ENCODE data around the gene LRTM2. TPM values are rescaled to one million over a fixed set of nuclear protein-coding genes. Genes with fewer than 3 reads are reported as not detected.

Gene LRTM2
- total RNA-seq, 1 experiment from 2014 or later: not detected

DNA sequence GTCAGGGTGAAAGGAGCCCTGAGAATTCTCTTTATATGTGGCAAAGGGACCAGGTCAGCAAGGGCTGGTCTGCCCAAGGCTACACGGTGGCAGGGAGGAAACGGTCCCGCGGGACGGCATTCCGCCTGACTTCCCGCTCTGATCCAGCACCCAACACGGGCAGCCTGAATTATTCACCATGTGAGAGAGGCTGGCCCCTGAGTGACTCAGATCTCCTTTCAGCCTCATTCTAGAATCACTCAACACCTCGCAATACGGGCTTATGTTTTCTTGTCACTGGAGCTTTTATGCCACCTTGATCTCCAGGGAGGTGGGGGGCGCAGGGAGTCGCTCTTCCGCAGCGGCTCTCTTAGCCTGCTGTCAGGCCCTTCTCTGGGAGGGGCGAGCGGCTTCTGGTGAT, 8.5 kb downstream of the LRTM2 start:
- BruUV-seq (replicated peaks): no TSS peak
- TF ChIP-seq POLR2AphosphoS5 (IDR thresholded peaks at IDR 0.05; ENCODE audit: low read depth, low read length): no peak
- TF ChIP-seq, protein P1, sequence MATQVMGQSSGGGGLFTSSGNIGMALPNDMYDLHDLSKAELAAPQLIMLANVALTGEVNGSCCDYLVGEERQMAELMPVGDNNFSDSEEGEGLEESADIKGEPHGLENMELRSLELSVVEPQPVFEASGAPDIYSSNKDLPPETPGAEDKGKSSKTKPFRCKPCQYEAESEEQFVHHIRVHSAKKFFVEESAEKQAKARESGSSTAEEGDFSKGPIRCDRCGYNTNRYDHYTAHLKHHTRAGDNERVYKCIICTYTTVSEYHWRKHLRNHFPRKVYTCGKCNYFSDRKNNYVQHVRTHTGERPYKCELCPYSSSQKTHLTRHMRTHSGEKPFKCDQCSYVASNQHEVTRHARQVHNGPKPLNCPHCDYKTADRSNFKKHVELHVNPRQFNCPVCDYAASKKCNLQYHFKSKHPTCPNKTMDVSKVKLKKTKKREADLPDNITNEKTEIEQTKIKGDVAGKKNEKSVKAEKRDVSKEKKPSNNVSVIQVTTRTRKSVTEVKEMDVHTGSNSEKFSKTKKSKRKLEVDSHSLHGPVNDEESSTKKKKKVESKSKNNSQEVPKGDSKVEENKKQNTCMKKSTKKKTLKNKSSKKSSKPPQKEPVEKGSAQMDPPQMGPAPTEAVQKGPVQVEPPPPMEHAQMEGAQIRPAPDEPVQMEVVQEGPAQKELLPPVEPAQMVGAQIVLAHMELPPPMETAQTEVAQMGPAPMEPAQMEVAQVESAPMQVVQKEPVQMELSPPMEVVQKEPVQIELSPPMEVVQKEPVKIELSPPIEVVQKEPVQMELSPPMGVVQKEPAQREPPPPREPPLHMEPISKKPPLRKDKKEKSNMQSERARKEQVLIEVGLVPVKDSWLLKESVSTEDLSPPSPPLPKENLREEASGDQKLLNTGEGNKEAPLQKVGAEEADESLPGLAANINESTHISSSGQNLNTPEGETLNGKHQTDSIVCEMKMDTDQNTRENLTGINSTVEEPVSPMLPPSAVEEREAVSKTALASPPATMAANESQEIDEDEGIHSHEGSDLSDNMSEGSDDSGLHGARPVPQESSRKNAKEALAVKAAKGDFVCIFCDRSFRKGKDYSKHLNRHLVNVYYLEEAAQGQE (IDR thresholded peaks at IDR 0.05; ENCODE audit: insufficient read depth in 1 of 2, low read depth in 2 of 2, low read length in 1 of 2): no peak
- TF ChIP-seq, protein P2, sequence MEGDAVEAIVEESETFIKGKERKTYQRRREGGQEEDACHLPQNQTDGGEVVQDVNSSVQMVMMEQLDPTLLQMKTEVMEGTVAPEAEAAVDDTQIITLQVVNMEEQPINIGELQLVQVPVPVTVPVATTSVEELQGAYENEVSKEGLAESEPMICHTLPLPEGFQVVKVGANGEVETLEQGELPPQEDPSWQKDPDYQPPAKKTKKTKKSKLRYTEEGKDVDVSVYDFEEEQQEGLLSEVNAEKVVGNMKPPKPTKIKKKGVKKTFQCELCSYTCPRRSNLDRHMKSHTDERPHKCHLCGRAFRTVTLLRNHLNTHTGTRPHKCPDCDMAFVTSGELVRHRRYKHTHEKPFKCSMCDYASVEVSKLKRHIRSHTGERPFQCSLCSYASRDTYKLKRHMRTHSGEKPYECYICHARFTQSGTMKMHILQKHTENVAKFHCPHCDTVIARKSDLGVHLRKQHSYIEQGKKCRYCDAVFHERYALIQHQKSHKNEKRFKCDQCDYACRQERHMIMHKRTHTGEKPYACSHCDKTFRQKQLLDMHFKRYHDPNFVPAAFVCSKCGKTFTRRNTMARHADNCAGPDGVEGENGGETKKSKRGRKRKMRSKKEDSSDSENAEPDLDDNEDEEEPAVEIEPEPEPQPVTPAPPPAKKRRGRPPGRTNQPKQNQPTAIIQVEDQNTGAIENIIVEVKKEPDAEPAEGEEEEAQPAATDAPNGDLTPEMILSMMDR (IDR thresholded peaks at IDR 0.05): no peak
- TF ChIP-seq TCF7L2 (IDR thresholded peaks at IDR 0.05; ENCODE audit: low read depth, low read length): no peak
- no peak for TF ChIP-seq SIN3A (IDR thresholded peaks at IDR 0.05; ENCODE audit: borderline replicate concordance, insufficient read depth, low read depth, low read length)
- Histone ChIP-seq H3K4me1 (ENCODE audit: control insufficient read depth, insufficient read depth, low read length) (no peaks in the 10 kb centered on the region), H3K27ac (ENCODE audit: low read length) (no peak overlapping the region), H3K4me3 (ENCODE audit: low read depth in 2 of 2, low read length in 2 of 2) (no peak overlapping the region), H3K36me3 (ENCODE audit: control insufficient read depth, insufficient read depth, low read length) (no peaks in the 10 kb centered on the region), H3K27me3 (ENCODE audit: control insufficient read depth, insufficient read depth, low read length) (no peaks in the 10 kb centered on the region), H3K9me3 (ENCODE audit: control insufficient read depth, insufficient read depth, low read depth, low read length) (no peaks in the 10 kb centered on the region)
- intact Hi-C loops (cut with micrococcal nuclease; ENCODE audit: unreplicated experiment) (no loop called here), in situ Hi-C loops (cut with HindIII; ENCODE audit: low pct_unique_long_range_greater_than_20kb, low sequenced_read_pairs) (no loop called here)
- ATAC-seq: no peak
- DNase-seq (ENCODE audit: low read depth, low spot score): no peak
- ChIA-PET CTCF (no interaction called here), POLR2A (no interaction called here)

DNA sequence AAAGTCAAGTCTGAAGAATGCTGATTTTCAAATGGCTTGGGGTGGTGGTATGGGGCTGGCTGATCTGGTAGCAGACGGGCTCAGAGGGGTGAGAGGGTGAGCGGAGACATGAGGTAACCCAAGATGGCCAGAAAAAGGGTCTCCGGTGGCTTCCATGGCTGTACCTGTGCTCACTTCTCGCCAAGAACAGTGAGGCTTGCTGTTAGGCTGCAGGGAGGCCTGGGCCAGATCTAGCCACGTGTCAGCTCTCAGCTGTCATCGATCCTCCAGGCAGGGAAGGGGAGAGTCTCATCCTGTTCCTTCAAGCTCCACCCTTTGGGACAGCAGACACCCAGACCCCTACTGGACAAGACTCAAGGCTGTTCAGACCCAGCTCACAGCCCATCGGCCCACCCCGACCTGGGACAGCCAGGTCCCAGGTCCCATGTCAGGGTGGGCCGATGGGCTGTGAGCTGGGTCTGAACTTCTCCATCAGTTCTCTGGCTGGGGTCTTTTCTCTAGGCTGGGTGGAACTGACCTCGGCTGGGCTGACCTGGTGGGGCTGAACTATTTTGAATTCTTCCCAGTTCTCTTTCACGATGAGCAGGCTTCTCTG, 9.0 kb downstream of the LRTM2 start:
- Histone ChIP-seq H3K27ac (ENCODE audit: low read length) (no peak overlapping the region), H3K4me3 (ENCODE audit: low read depth in 2 of 2, low read length in 2 of 2) (no peak overlapping the region), H3K27me3 (ENCODE audit: control insufficient read depth, insufficient read depth, low read length) (no peaks in the 10 kb centered on the region), H3K9me3 (ENCODE audit: control insufficient read depth, insufficient read depth, low read depth, low read length) (no peaks in the 10 kb centered on the region), H3K4me1 (ENCODE audit: control insufficient read depth, insufficient read depth, low read length) (no peaks in the 10 kb centered on the region), H3K36me3 (ENCODE audit: control insufficient read depth, insufficient read depth, low read length) (no peaks in the 10 kb centered on the region)
- CTCF ChIA-PET: no interaction called here
- no peak for ATAC-seq
- TF ChIP-seq POLR2AphosphoS5 (IDR thresholded peaks at IDR 0.05; ENCODE audit: low read depth, low read length) (no peak), SIN3A (IDR thresholded peaks at IDR 0.05; ENCODE audit: borderline replicate concordance, insufficient read depth, low read depth, low read length) (no peak), TCF7L2 (IDR thresholded peaks at IDR 0.05; ENCODE audit: low read depth, low read length) (no peak)
- TF ChIP-seq, protein P1 (IDR thresholded peaks at IDR 0.05; ENCODE audit: insufficient read depth in 1 of 2, low read depth in 2 of 2, low read length in 1 of 2): no peak
- TF ChIP-seq, protein P2 (IDR thresholded peaks at IDR 0.05): no peak
- intact Hi-C loops (cut with micrococcal nuclease; ENCODE audit: unreplicated experiment): no loop called here
- no TSS peak for BruUV-seq (replicated peaks)
- POLR2A ChIA-PET: no interaction called here
- no peak for DNase-seq (ENCODE audit: low read depth, low spot score)
- in situ Hi-C loops (cut with HindIII; ENCODE audit: low pct_unique_long_range_greater_than_20kb, low sequenced_read_pairs): no loop called here
